ENCODE data around the gene DLGAP1.

Gene DLGAP1

GRCh38 chr18:4264347-4264791 is 190.7 kb downstream of the DLGAP1 start:
- no peak overlapping the region for H3K9ac ChIP-seq (ENCODE audit: low read depth, low read length, poor library complexity)
- no peak for DNase-seq (ENCODE audit: low spot score)
- H3K27ac ChIP-seq (replicated peaks; ENCODE audit: low read length): no peak overlapping the region
- peaks cover 0 to 1% of the 10 kb centered on the region in 2 donors for H3K4me1 ChIP-seq (ENCODE audit: control insufficient read depth in 2 of 2, insufficient read depth in 1 of 2, low read depth in 1 of 2, low read length in 2 of 2)
- no peaks in the 10 kb centered on the region for H3K36me3 ChIP-seq (replicated peaks in 1 of 2; ENCODE audit: control insufficient read depth in 2 of 2, insufficient read depth in 2 of 2, low read length in 2 of 2)
- H3K14ac ChIP-seq (ENCODE audit: low read length): no peak overlapping the region
- H3K4me2 ChIP-seq (ENCODE audit: insufficient read depth, low read length, poor library complexity, severe bottlenecking): no peak overlapping the region
- H4K8ac ChIP-seq (ENCODE audit: low read depth, low read length): no peak overlapping the region
- no peak overlapping the region for H2AFZ ChIP-seq (ENCODE audit: low read length)
- no peak overlapping the region for H2BK12ac ChIP-seq (ENCODE audit: low read length)
- H2AK5ac ChIP-seq (ENCODE audit: low read depth, low read length): no peak overlapping the region
- no CpG with 5 or more reads among the region's 4 CpGs for WGBS, 2 donors (ENCODE audit: extremely low coverage in 2 of 2, insufficient read length in 2 of 2, insufficient replicate concordance in 1 of 2)
- H2BK120ac ChIP-seq (ENCODE audit: low read depth, low read length): no peak overlapping the region
- H3K9me3 ChIP-seq (replicated peaks in 1 of 2; ENCODE audit: control insufficient read depth in 2 of 2, insufficient read depth in 1 of 2, low read depth in 1 of 2, low read length in 2 of 2): no peaks in the 10 kb centered on the region
- no peak overlapping the region for H3K23ac ChIP-seq (ENCODE audit: low read depth, low read length, poor library complexity)
- H3K4me3 ChIP-seq (ENCODE audit: low read length in 2 of 2): no peak overlapping the region
- H3K18ac ChIP-seq (ENCODE audit: low read length): no peak overlapping the region
- no peak overlapping the region for H2BK15ac ChIP-seq (ENCODE audit: low read length)
- H3K4ac ChIP-seq (ENCODE audit: low read length): no peak overlapping the region
- H4K91ac ChIP-seq (ENCODE audit: low read depth, low read length, poor library complexity): no peak overlapping the region
- H3K79me1 ChIP-seq (ENCODE audit: low read depth, low read length): no peaks in the 10 kb centered on the region
- no peak overlapping the region for H2BK5ac ChIP-seq (ENCODE audit: low read length)
- no peaks in the 10 kb centered on the region for H3K27me3 ChIP-seq (ENCODE audit: control insufficient read depth in 3 of 3, insufficient read depth in 3 of 3, low read depth in 1 of 3, low read length in 3 of 3)

DNA sequence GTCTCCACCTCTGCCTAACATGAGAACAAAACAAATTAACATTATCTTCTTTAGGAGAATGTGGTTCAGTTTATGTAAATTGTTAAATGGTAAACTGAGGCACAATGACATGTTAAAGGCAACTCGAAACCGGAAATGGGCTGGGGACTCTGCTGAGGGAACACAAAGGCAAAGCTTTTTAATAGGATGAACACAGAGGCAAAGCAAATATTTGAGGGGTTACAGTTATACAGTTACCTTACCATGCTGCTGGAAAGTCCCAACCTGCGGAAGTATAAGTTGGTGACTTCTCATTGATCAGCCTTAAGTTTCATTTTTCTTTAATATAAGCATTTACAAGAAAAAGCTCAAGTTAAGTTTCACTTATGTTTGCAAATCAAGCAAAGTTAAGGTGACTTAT is 195.0 kb downstream of the DLGAP1 start:
- WGBS, 2 donors (ENCODE audit: extremely low coverage in 2 of 2, insufficient read length in 2 of 2, insufficient replicate concordance in 1 of 2): no CpG with 5 or more reads among the region's 3 CpGs
- no peak overlapping the region for H3K4me3 ChIP-seq (ENCODE audit: low read length in 2 of 2)
- peaks cover 0 to 1% of the 10 kb centered on the region in 2 donors for H3K4me1 ChIP-seq (ENCODE audit: control insufficient read depth in 2 of 2, insufficient read depth in 1 of 2, low read depth in 1 of 2, low read length in 2 of 2)
- H2BK120ac ChIP-seq (ENCODE audit: low read depth, low read length): no peak overlapping the region
- H3K4ac ChIP-seq (ENCODE audit: low read length): no peak overlapping the region
- H2BK5ac ChIP-seq (ENCODE audit: low read length): no peak overlapping the region
- no peaks in the 10 kb centered on the region for H3K36me3 ChIP-seq (replicated peaks in 1 of 2; ENCODE audit: control insufficient read depth in 2 of 2, insufficient read depth in 2 of 2, low read length in 2 of 2)
- no peaks in the 10 kb centered on the region for H3K27me3 ChIP-seq (ENCODE audit: control insufficient read depth in 3 of 3, insufficient read depth in 3 of 3, low read depth in 1 of 3, low read length in 3 of 3)
- H4K8ac ChIP-seq (ENCODE audit: low read depth, low read length): no peak overlapping the region
- no peak overlapping the region for H2BK15ac ChIP-seq (ENCODE audit: low read length)
- no peak overlapping the region for H4K91ac ChIP-seq (ENCODE audit: low read depth, low read length, poor library complexity)
- no peak overlapping the region for H2AK5ac ChIP-seq (ENCODE audit: low read depth, low read length)
- no peaks in the 10 kb centered on the region for H3K9me3 ChIP-seq (replicated peaks in 1 of 2; ENCODE audit: control insufficient read depth in 2 of 2, insufficient read depth in 1 of 2, low read depth in 1 of 2, low read length in 2 of 2)
- H3K79me1 ChIP-seq (ENCODE audit: low read depth, low read length): no peaks in the 10 kb centered on the region
- H3K4me2 ChIP-seq (ENCODE audit: insufficient read depth, low read length, poor library complexity, severe bottlenecking): no peak overlapping the region
- H3K23ac ChIP-seq (ENCODE audit: low read depth, low read length, poor library complexity): no peak overlapping the region
- H2AFZ ChIP-seq (ENCODE audit: low read length): no peak overlapping the region
- H2BK12ac ChIP-seq (ENCODE audit: low read length): no peak overlapping the region
- no peak overlapping the region for H3K18ac ChIP-seq (ENCODE audit: low read length)
- no peak for DNase-seq (ENCODE audit: low spot score)
- H3K9ac ChIP-seq (ENCODE audit: low read depth, low read length, poor library complexity): no peak overlapping the region
- H3K14ac ChIP-seq (ENCODE audit: low read length): no peak overlapping the region
- no peak overlapping the region for H3K27ac ChIP-seq (replicated peaks; ENCODE audit: low read length)

DNA sequence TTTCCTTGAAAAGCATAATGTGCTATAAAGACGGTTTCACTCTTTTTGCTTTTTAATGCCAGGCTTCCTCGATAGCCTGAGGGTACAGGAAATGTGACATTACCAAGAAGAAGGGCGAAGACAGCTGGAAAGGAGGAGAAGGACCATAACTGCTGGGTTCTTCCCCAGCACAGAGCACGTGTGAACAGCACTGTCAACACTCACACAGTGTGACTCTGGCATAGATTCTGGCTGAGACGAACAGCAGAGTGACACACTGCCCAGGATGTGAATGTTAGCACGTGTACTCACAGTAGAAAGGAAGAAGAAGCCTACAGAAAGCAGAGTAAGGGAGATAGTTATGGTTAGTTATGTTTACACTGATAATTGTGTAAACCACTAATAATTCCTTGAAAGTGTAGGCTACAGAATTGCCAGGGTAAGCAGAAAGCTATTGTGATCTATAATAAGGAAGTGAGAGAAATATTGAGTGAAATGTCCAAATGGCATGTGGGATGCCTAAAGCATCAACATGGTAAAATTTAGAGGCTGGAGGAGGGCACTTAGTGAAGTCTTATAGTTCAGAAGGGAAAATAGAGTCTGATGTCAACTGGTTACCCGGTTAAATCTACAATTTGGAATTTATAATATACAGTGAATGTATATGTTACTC is 198.2 kb downstream of the DLGAP1 start:
- Histone ChIP-seq H2BK12ac (ENCODE audit: low read length) (no peak overlapping the region), H4K91ac (ENCODE audit: low read depth, low read length, poor library complexity) (no peak overlapping the region), H2BK15ac (ENCODE audit: low read length) (no peak overlapping the region), H3K27ac (replicated peaks; ENCODE audit: low read length) (no peak overlapping the region), H3K27me3 (ENCODE audit: control insufficient read depth in 3 of 3, insufficient read depth in 3 of 3, low read depth in 1 of 3, low read length in 3 of 3) (no peaks in the 10 kb centered on the region), H4K8ac (ENCODE audit: low read depth, low read length) (no peak overlapping the region), H3K4me3 (ENCODE audit: low read length in 2 of 2) (no peak overlapping the region), H3K9me3 (replicated peaks in 1 of 2; ENCODE audit: control insufficient read depth in 2 of 2, insufficient read depth in 1 of 2, low read depth in 1 of 2, low read length in 2 of 2) (no peaks in the 10 kb centered on the region), H3K9ac (ENCODE audit: low read depth, low read length, poor library complexity) (no peak overlapping the region), H3K4me2 (ENCODE audit: insufficient read depth, low read length, poor library complexity, severe bottlenecking) (no peak overlapping the region), H2AK5ac (ENCODE audit: low read depth, low read length) (no peak overlapping the region), H2AFZ (ENCODE audit: low read length) (no peak overlapping the region), H3K4me1 (ENCODE audit: control insufficient read depth in 2 of 2, insufficient read depth in 1 of 2, low read depth in 1 of 2, low read length in 2 of 2) (peaks cover 3% of the 10 kb centered on the region in 2 donors), H2BK120ac (ENCODE audit: low read depth, low read length) (no peak overlapping the region), H3K36me3 (replicated peaks in 1 of 2; ENCODE audit: control insufficient read depth in 2 of 2, insufficient read depth in 2 of 2, low read length in 2 of 2) (no peaks in the 10 kb centered on the region), H3K4ac (ENCODE audit: low read length) (no peak overlapping the region), H3K23ac (ENCODE audit: low read depth, low read length, poor library complexity) (no peak overlapping the region), H3K18ac (ENCODE audit: low read length) (no peak overlapping the region), H2BK5ac (ENCODE audit: low read length) (no peak overlapping the region), H3K14ac (ENCODE audit: low read length) (no peak overlapping the region), H3K79me1 (ENCODE audit: low read depth, low read length) (no peaks in the 10 kb centered on the region)
- WGBS, 2 donors (ENCODE audit: extremely low coverage in 2 of 2, insufficient read length in 2 of 2, insufficient replicate concordance in 1 of 2): no CpG with 5 or more reads among the region's 7 CpGs
- no peak for DNase-seq (ENCODE audit: low spot score)

DNA sequence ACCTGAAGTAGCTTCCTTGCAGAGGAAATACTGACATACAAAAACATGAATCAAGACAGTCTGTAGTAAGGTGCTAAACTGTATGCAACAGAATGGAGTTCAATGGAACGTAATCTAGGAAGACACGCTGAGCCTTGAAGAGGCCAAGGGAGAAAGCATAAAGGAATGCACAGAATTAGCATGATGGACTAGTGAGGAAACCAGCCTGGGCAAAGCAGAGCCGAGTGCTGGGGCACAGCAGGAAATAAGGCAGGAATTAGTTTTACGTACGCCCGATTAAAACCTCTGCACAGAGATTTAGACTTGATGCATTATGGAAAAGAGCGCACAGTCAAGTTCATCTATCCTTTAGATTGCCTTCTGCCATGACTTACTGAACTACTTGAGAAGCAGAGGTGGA is 200.3 kb downstream of the DLGAP1 start:
- Histone ChIP-seq H2BK5ac (ENCODE audit: low read length) (no peak overlapping the region), H3K9me3 (replicated peaks in 1 of 2; ENCODE audit: control insufficient read depth in 2 of 2, insufficient read depth in 1 of 2, low read depth in 1 of 2, low read length in 2 of 2) (no peaks in the 10 kb centered on the region), H3K4me3 (ENCODE audit: low read length in 2 of 2) (no peak overlapping the region), H2BK12ac (ENCODE audit: low read length) (no peak overlapping the region), H3K27ac (replicated peaks; ENCODE audit: low read length) (no peak overlapping the region), H3K36me3 (replicated peaks in 1 of 2; ENCODE audit: control insufficient read depth in 2 of 2, insufficient read depth in 2 of 2, low read length in 2 of 2) (no peaks in the 10 kb centered on the region), H3K14ac (ENCODE audit: low read length) (no peak overlapping the region), H3K4me2 (ENCODE audit: insufficient read depth, low read length, poor library complexity, severe bottlenecking) (no peak overlapping the region), H4K91ac (ENCODE audit: low read depth, low read length, poor library complexity) (no peak overlapping the region), H3K9ac (ENCODE audit: low read depth, low read length, poor library complexity) (no peak overlapping the region), H2BK120ac (ENCODE audit: low read depth, low read length) (no peak overlapping the region), H3K4me1 (ENCODE audit: control insufficient read depth in 2 of 2, insufficient read depth in 1 of 2, low read depth in 1 of 2, low read length in 2 of 2) (peaks cover 1 to 3% of the 10 kb centered on the region in 2 donors), H2AK5ac (ENCODE audit: low read depth, low read length) (no peak overlapping the region), H3K27me3 (ENCODE audit: control insufficient read depth in 3 of 3, insufficient read depth in 3 of 3, low read depth in 1 of 3, low read length in 3 of 3) (no peaks in the 10 kb centered on the region), H2AFZ (ENCODE audit: low read length) (peak overlapping the region; percentile 26), H4K8ac (ENCODE audit: low read depth, low read length) (no peak overlapping the region), H2BK15ac (ENCODE audit: low read length) (no peak overlapping the region), H3K23ac (ENCODE audit: low read depth, low read length, poor library complexity) (no peak overlapping the region), H3K79me1 (ENCODE audit: low read depth, low read length) (no peaks in the 10 kb centered on the region), H3K18ac (ENCODE audit: low read length) (no peak overlapping the region), H3K4ac (ENCODE audit: low read length) (no peak overlapping the region)
- no CpG with 5 or more reads among the region's 7 CpGs for WGBS, 2 donors (ENCODE audit: extremely low coverage in 2 of 2, insufficient read length in 2 of 2, insufficient replicate concordance in 1 of 2)
- DNase-seq (ENCODE audit: low spot score): no peak

Data from neuronal stem cell (in vitro differentiated cells).